Caco-2 (cell line): ENCODE measurements around the gene MEIS1. TPM values are rescaled to one million over a fixed set of nuclear protein-coding genes. Genes with fewer than 3 reads are reported as not detected.

Experiments used
- BruUV-seq: library from RNA; stranded (reverse); fragments of 400-500 nt; replicated peaks from 2 replicates; lab custom pipeline; 2021; lab: Mats Ljungman, UMichigan
- CTCF ChIA-PET: fragments of 300-600 bp; sonication (Branson Sonifier 250); formaldehyde crosslinking; loops from one replicate; lab custom pipeline; 2022; ENCODE audit warnings: antibody characterized with exemption; lab: Charles Lee
- POLR2A ChIA-PET: fragments of 300-600 bp; sonication (Branson Sonifier 250); formaldehyde crosslinking; loops from one replicate; lab custom pipeline; 2022; ENCODE audit warnings: antibody characterized with exemption; lab: Charles Lee
- DNase-seq, 2 experiments: peaks; one replicate each; pipeline versions ENCODE4 v3.0.0 to v3.0.0-alpha.2; 2020 to 2022
- H3K27me3 ChIP-seq: replicated peaks from 2 replicates; pipeline ENCODE4 v1.6.0; 2011; ENCODE audit warnings: low read length; ENCODE audit not compliant: control insufficient read depth, insufficient read depth
- H3K36me3 ChIP-seq: 2 replicates; pipeline ENCODE4 v1.5.1; 2011; ENCODE audit warnings: low read length; ENCODE audit not compliant: control insufficient read depth, insufficient read depth
- H3K4me1 ChIP-seq: fragments of 250-450 bp; sonication (Bioruptor Pico); 2 replicates; pipeline ENCODE4 v1.5.1; 2020; ENCODE audit warnings: mild to moderate bottlenecking
- H3K4me3 ChIP-seq: 2 replicates; pipeline ENCODE4 v1.5.1; 2011; ENCODE audit warnings: low read depth, mild to moderate bottlenecking, control low read depth, low read length
- H3K9me3 ChIP-seq: fragments of 250-450 bp; sonication (Bioruptor Pico); 2 replicates; pipeline ENCODE4 v1.5.1; 2020; ENCODE audit warnings: mild to moderate bottlenecking, moderate library complexity
- H3K27ac Mint-ChIP-seq: one replicate; pipeline ENCODE4 v1.8.0; 2022; ENCODE audit warnings: mixed read lengths; ENCODE audit not compliant: unreplicated experiment
- H3K27me3 Mint-ChIP-seq: one replicate; pipeline ENCODE4 v1.8.0; 2022; ENCODE audit warnings: mixed read lengths; ENCODE audit not compliant: insufficient read depth, unreplicated experiment
- H3K36me3 Mint-ChIP-seq: one replicate; pipeline ENCODE4 v1.8.0; 2022; ENCODE audit warnings: mild to moderate bottlenecking, mixed read lengths; ENCODE audit not compliant: insufficient read depth, unreplicated experiment
- H3K4me1 Mint-ChIP-seq: one replicate; pipeline ENCODE4 v1.8.0; 2022; ENCODE audit warnings: low read depth, mixed read lengths; ENCODE audit not compliant: unreplicated experiment
- H3K4me3 Mint-ChIP-seq: one replicate; pipeline ENCODE4 v1.8.0; 2022; ENCODE audit warnings: mild to moderate bottlenecking, moderate library complexity, mixed read lengths; ENCODE audit not compliant: unreplicated experiment
- H3K9me3 Mint-ChIP-seq: one replicate; pipeline ENCODE4 v1.8.0; 2022; ENCODE audit warnings: mixed read lengths; ENCODE audit not compliant: unreplicated experiment
- intact Hi-C: fragments of 100-400 bp; cut with micrococcal nuclease; formaldehyde crosslinking; loops from one replicate; pipeline ENCODE4 v1.10.0; 2022; ENCODE audit not compliant: unreplicated experiment
- total RNA-seq: library from RNA; stranded (reverse); gene quantifications from 2 replicates; pipeline ENCODE4 v1.2.3, GENCODE V29; 2022
- TF ChIP-seq, protein P1 (sequence below), 2 experiments: fragments of 200-600 bp in 1 of 2; IDR thresholded peaks; 1 replicate in 1 of 2; 2 replicates in 1 of 2; pipeline versions ENCODE4 v1.5.1 to v1.8.0; 2011 to 2022; ENCODE audit warnings: antibody characterized with exemption in 1 of 2, control low read depth in 1 of 2, inconsistent platforms in 1 of 2, low read depth in 1 of 2, low read length in 1 of 2, mild to moderate bottlenecking in 1 of 2, moderate library complexity in 1 of 2; ENCODE audit not compliant: insufficient read depth in 1 of 2, severe bottlenecking in 1 of 2, unreplicated experiment in 1 of 2

The MEIS1 gene
- total RNA-seq, 1 experiment from 2014 or later, result 7.4 TPM

DNA sequence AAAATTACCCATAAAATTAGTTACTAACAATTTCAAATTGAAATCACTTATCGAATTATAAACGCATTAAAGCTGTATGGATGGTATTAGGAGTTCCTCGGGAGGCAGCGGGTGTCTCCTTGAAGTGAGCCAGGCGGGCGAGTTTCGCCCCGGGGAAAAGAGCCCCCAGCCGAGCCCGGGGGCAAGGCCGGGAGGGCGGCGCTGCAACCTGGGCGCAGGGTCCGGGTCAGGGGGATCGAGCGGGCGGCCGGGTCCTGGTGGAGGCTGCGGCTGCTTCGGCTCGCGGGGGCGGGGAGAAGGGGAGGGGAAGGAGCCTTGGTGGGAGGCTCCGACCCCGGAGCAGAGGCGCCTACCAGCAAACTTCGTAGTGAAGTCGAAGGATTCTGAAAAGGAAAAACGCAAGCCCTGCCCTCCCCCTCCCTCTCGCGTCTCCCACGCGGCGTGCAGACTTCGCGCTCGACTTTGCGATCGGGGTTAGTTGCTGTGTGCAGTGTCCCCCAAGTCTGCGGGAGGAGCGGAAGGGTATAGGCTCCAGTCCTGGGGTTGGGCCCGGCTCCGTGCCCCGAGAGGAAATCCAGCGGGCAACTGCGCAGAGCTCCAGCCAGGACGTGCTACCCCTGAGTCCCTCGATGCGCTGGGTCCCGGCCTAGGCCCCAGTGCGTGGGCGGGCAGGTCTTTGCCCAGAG, 140.8 kb downstream of the MEIS1 start:
- TF ChIP-seq, protein P1, sequence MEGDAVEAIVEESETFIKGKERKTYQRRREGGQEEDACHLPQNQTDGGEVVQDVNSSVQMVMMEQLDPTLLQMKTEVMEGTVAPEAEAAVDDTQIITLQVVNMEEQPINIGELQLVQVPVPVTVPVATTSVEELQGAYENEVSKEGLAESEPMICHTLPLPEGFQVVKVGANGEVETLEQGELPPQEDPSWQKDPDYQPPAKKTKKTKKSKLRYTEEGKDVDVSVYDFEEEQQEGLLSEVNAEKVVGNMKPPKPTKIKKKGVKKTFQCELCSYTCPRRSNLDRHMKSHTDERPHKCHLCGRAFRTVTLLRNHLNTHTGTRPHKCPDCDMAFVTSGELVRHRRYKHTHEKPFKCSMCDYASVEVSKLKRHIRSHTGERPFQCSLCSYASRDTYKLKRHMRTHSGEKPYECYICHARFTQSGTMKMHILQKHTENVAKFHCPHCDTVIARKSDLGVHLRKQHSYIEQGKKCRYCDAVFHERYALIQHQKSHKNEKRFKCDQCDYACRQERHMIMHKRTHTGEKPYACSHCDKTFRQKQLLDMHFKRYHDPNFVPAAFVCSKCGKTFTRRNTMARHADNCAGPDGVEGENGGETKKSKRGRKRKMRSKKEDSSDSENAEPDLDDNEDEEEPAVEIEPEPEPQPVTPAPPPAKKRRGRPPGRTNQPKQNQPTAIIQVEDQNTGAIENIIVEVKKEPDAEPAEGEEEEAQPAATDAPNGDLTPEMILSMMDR (IDR thresholded peaks at IDR 0.05; ENCODE audit: insufficient read depth in 1 of 2, low read depth in 1 of 2, low read length in 1 of 2, severe bottlenecking in 1 of 2, unreplicated experiment in 1 of 2), result no peak
- no peaks in the 10 kb centered on the region for H3K36me3 ChIP-seq
- peak overlapping the region; percentile 75 for H3K4me3 Mint-ChIP-seq
- peaks cover 9% of the 10 kb centered on the region; the same call in 1 of the 2 replicates for H3K4me1 ChIP-seq
- no peaks in the 10 kb centered on the region for H3K36me3 Mint-ChIP-seq
- no peaks in the 10 kb centered on the region for H3K9me3 ChIP-seq
- CTCF ChIA-PET, result interaction anchor here (0.6 to 2.1 kb wide), 6 partner anchors 12 to 1264 kb away, joined by 3 to 19 read pairs (median 4); partner anchors contain the start of gene MEIS1
- H3K27ac Mint-ChIP-seq, result peak overlapping the region; percentile 29
- H3K27me3 ChIP-seq, result peaks cover 1% of the 10 kb centered on the region
- intact Hi-C loops, result loop anchor here (1.0 to 10.0 kb wide), 6 partner anchors 141 to 1077 kb away; partner anchors contain the start of gene MEIS1
- DNase-seq, result peak in 1 of 2 experiments; percentile 22
- H3K9me3 Mint-ChIP-seq, result no peaks in the 10 kb centered on the region
- no TSS peak for BruUV-seq
- H3K27me3 Mint-ChIP-seq, result peaks cover 10% of the 10 kb centered on the region
- POLR2A ChIA-PET, result interaction anchor here (1.1 to 1.5 kb wide), 3 partner anchors 141 to 143 kb away, joined by 3 to 6 read pairs (median 3); partner anchors contain the start of gene MEIS1
- H3K4me3 ChIP-seq, result peak overlapping the region; percentile 42
- H3K4me1 Mint-ChIP-seq, result peaks cover 14% of the 10 kb centered on the region

DNA sequence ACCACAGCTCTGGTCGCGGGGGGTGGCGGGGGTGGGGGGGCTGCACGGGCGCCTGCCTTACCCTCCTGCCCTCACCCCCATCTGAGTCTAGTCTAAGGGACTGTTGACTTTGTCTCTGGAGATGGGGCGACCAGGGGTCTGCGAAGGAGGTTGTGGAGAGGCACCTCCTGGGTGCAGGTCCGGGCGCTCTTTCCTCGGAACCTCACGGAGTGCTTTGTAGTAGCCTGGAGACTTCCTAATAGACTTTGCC, 141.3 kb downstream of the MEIS1 start:
- ChIA-PET CTCF (interaction anchor here (0.6 to 2.1 kb wide), 6 partner anchors 11 to 1264 kb away, joined by 3 to 19 read pairs (median 4); partner anchors contain the start of gene MEIS1), POLR2A (interaction anchor here (1.5 kb wide), 1 partner anchor 142 kb away, joined by 6 read pairs; no protein-coding TSS in a partner anchor)
- peaks cover 14% of the 10 kb centered on the region for H3K4me1 Mint-ChIP-seq
- BruUV-seq, result no TSS peak
- H3K36me3 Mint-ChIP-seq, result no peaks in the 10 kb centered on the region
- H3K4me3 Mint-ChIP-seq, result peak overlapping the region; percentile 75
- H3K36me3 ChIP-seq, result no peaks in the 10 kb centered on the region
- peaks cover 1% of the 10 kb centered on the region for H3K27me3 ChIP-seq
- peaks cover 9% of the 10 kb centered on the region; the same call in 1 of the 2 replicates for H3K4me1 ChIP-seq
- intact Hi-C loops, result loop anchor here (5.0 to 10.0 kb wide), 3 partner anchors 661 to 1076 kb away; no protein-coding TSS in a partner anchor
- H3K9me3 Mint-ChIP-seq, result no peaks in the 10 kb centered on the region
- DNase-seq, result no peak
- H3K27ac Mint-ChIP-seq, result no peak overlapping the region
- peak overlapping the region; percentile 42 for H3K4me3 ChIP-seq
- TF ChIP-seq, protein P1 (IDR thresholded peaks at IDR 0.05; ENCODE audit: insufficient read depth in 1 of 2, low read depth in 1 of 2, low read length in 1 of 2, severe bottlenecking in 1 of 2, unreplicated experiment in 1 of 2), result no peak
- no peaks in the 10 kb centered on the region for H3K9me3 ChIP-seq
- H3K27me3 Mint-ChIP-seq, result peaks cover 15% of the 10 kb centered on the region

DNA sequence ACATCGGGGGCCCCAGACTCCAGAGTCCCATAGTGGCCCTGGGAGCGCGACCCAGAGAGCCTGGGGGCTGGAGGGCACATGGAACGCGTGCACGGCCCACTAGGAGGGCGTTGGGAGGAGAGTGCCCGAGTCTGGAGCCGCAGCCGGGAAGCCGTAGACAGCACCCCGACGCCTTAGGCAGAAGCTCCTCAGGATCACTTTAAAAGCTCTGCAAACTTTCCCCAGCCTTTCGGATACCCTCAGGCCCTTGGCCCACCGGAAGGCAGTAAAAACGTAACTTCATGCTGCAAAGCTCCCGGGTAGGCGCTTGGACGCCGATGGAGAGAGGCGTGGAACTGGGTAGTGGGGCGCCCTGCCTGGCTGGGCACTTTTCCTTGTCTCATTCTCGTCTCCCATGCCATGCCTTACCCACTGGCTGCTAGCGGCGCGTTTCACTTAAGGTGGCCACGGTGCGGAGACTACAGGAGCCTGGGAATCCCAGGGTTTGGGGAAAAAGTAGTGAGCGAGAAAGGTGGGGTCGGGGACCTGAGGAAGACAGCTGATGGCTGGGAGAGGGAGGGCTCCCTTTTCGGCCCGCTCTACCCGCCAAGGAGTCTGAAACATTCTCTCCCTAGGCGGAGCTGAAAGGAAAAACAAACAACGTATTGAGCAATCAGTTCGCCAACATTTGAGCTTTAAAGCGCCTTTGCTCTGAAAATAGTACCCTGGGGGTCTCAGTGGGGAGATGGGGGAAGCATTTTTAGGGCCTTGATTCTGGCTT, 141.8 kb downstream of the MEIS1 start:
- ChIA-PET POLR2A (interaction anchor here (0.6 to 1.5 kb wide), 2 partner anchors 138 to 142 kb away, joined by 6 to 20 read pairs; no protein-coding TSS in a partner anchor), CTCF (interaction anchor here (0.6 to 2.1 kb wide), 6 partner anchors 11 to 1388 kb away, joined by 3 to 19 read pairs (median 4); partner anchors contain the start of gene MEIS1)
- no TSS peak for BruUV-seq
- H3K27ac Mint-ChIP-seq, result no peak overlapping the region
- intact Hi-C loops, result loop anchor here (5.0 to 10.0 kb wide), 3 partner anchors 662 to 1076 kb away; no protein-coding TSS in a partner anchor
- peak overlapping the region; percentile 75 for H3K4me3 Mint-ChIP-seq
- no peaks in the 10 kb centered on the region for H3K36me3 Mint-ChIP-seq
- peaks cover 14% of the 10 kb centered on the region for H3K4me1 Mint-ChIP-seq
- TF ChIP-seq, protein P1 (IDR thresholded peaks at IDR 0.05; ENCODE audit: insufficient read depth in 1 of 2, low read depth in 1 of 2, low read length in 1 of 2, severe bottlenecking in 1 of 2, unreplicated experiment in 1 of 2), result no peak
- H3K9me3 ChIP-seq, result no peaks in the 10 kb centered on the region
- H3K9me3 Mint-ChIP-seq, result no peaks in the 10 kb centered on the region
- H3K4me3 ChIP-seq, result peak overlapping the region; percentile 42
- peaks cover 9% of the 10 kb centered on the region; the same call in 1 of the 2 replicates for H3K4me1 ChIP-seq
- H3K27me3 Mint-ChIP-seq, result peaks cover 15% of the 10 kb centered on the region
- peaks cover 1% of the 10 kb centered on the region for H3K27me3 ChIP-seq
- no peaks in the 10 kb centered on the region for H3K36me3 ChIP-seq
- DNase-seq, result peak in 1 of 2 experiments; percentile 29
